ENCODE results near the gene MADD. TPM values are rescaled to one million over a fixed set of nuclear protein-coding genes. Genes with fewer than 3 reads are reported as not detected.

MADD gene
- polyA plus RNA-seq, 4 donors, result 34.5 to 51.2 (median 39.9) TPM

DNA sequence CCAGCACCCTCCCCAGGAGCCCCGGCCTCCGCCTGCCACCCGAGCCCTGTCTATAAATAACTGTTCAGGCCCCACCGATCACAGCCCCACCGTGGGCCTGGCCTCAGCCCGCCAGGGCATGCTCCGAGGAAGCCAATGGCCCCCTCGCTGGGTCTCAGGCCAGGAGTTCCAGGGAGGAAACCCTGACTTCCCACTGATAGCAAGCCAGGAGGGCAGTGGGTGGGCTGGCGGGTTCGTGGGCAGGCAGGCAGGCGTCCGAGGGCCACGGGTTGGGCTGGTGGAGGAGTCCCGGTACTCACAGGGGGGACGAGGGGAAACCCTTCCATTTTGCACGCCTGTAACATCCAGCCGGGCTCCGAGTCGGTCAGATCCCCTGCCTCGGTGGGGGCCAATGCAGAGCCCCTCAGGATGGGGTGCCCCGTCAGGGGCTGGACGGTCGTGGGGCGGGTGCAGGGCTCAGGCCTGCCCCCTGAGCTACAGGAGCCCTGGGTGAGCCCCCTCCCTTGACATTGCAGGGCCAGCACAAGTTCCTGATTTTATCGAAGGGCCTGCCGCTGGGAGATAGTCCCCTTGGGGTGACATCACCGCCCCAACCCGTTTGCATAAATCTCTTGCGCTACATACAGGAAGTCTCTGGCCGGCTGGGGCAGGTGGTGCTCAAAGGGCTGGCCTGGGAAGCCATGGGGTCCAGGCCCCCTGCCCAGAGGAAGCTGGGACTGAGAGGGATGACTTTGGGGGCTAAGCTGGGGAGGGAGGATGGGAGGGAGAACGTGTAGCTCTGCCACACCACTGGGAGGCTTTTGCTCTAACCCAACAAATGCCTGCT lies 108.3 kb downstream of the MADD start, which contains the start of gene SPI1:
SPI1 (minus strand) TSS at position 538 of the 826 bp plus-strand sequence; CDS start at position 344, 194 bp downstream.
- no peak for DNase-seq (ENCODE audit: low read depth in 4 of 4, low spot score in 3 of 4)

GRCh38 chr11:47378836-47379170 lies 108.9 kb downstream of the MADD start:
- DNase-seq (ENCODE audit: low read depth in 4 of 4, low spot score in 3 of 4), result no peak

DNA sequence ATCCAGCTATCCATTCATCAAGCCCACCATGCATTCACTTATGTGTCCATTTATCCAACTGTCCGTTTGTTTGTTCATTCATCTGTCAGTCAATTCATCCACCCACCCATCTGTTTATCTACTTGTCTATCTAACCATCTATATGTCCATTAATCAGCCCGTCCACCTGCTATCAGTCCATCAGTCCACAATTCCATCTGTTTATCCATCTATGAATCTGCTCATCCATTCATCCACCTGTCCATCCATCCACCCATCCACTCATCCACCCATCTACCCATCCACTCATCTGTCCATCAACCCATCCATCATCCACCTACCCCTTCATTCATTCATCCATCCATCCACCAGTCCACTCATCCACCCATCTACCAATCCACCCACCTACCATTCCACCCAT lies 109.4 kb downstream of the MADD start:
- no peak for DNase-seq (ENCODE audit: low read depth in 4 of 4, low spot score in 3 of 4)

Other genes with a start within 250 kb of the MADD start
- 10 to 100 TPM; 78.0 to 79.7 (median 79.1) TPM for gene ARFGAP2, start 93.3 kb upstream of the MADD start, polyA plus RNA-seq (ENCODE audit: insufficient read length in 4 of 4)
- gene PACSIN3, start 83.7 kb upstream of the MADD start, polyA plus RNA-seq (ENCODE audit: insufficient read length in 4 of 4), result 10 to 100 TPM; 28.1 to 42.0 (median 31.3) TPM
- 10 to 100 TPM; 19.6 to 21.9 (median 21.5) TPM for gene DDB2, start 55.2 kb upstream of the MADD start, polyA plus RNA-seq (ENCODE audit: insufficient read length in 4 of 4)
- 10 to 100 TPM; 50.8 to 61.4 (median 56.5) TPM for gene ACP2, start 21.3 kb upstream of the MADD start, polyA plus RNA-seq (ENCODE audit: insufficient read length in 4 of 4)
- gene NR1H3, start 12.1 kb upstream of the MADD start, polyA plus RNA-seq (ENCODE audit: insufficient read length in 4 of 4), result 10 to 100 TPM; 41.2 to 42.0 (median 41.8) TPM
- under 1 TPM; 0.04 to 0.13 (median 0.11) TPM for gene MYBPC3, start 82.6 kb downstream of the MADD start, polyA plus RNA-seq (ENCODE audit: insufficient read length in 4 of 4)
- 1 to 10 TPM; 2.7 to 3.7 (median 3.4) TPM for gene SPI1, start 108.4 kb downstream of the MADD start, polyA plus RNA-seq (ENCODE audit: insufficient read length in 4 of 4)
- gene SLC39A13, start 138.5 kb downstream of the MADD start, polyA plus RNA-seq (ENCODE audit: insufficient read length in 4 of 4), result 10 to 100 TPM; 47.0 to 73.0 (median 53.9) TPM
- gene PSMC3, start 156.3 kb downstream of the MADD start, polyA plus RNA-seq (ENCODE audit: insufficient read length in 4 of 4), result 100 to 1,000 TPM; 146 to 162 (median 150) TPM
- under 1 TPM; 0.14 to 0.31 (median 0.21) TPM for gene RAPSN, start 179.0 kb downstream of the MADD start, polyA plus RNA-seq (ENCODE audit: insufficient read length in 4 of 4)

Measured in right renal pelvis (tissue), 4 donors.